ENCODE measurements around the gene SKI.
"Not testable (repeated sequence)": the region's sequence is repeated elsewhere in the genome, so short reads cannot be mapped to it uniquely, and the experiment has no call there.

Gene SKI

DNA sequence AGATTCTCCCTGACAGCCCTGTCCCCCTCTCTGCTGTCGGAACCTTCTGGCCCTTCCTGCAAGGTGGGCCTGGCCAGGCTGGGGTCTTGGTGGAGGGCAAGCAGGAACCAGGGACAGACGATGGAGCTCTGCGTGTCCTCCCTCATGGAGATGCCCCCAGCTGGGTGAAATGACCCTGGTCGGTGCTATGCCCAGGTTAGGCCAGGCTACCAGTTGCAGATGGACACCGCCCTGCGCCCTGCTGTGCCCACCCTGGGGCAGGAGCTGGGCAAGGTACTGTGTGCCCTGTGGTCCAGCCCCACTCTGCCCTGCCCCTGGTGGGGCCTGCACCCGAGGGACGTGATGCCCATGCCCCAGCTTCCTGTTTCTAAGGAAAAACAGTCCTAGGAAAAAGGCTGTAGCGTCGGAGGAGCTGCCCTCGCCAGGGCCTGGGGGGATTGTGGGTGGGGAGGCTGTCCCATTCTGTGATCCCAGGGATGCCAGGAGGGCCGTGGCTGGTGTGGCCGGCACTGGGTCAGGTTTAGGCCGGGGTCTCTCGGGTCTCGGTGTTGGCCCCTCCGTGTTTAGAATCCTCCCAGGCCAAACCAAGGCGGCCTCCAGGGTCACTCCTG, 85.6 kb downstream of the SKI start:
- DNase-seq = no peak

DNA sequence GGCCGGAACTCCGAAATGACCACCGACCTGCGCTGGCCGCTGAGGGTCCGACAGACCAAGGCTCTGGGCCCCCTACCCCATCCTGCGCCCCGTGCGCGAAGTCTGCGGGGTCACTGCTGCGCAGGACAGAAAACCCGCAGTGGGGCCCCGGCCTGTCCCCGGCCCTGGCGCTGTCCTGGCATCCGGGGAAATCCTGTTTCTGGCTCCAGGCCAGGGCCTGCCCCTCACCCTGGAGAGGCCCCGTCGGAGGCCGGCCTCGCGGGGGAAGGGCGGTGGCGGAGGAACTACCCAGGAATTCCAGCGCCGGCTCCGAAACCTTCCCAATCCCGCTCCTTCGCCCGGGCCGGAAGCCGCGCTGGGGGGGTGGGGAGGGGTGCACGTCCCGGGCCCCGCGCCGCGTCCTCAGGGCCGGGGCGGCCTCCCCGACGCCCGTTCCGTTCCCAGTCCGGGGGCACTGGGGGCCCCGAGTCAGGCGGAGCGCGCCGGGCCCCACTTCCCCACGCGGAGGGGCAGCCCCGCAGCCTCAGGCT, 86.2 kb downstream of the SKI start:
- DNase-seq = no peak

DNA sequence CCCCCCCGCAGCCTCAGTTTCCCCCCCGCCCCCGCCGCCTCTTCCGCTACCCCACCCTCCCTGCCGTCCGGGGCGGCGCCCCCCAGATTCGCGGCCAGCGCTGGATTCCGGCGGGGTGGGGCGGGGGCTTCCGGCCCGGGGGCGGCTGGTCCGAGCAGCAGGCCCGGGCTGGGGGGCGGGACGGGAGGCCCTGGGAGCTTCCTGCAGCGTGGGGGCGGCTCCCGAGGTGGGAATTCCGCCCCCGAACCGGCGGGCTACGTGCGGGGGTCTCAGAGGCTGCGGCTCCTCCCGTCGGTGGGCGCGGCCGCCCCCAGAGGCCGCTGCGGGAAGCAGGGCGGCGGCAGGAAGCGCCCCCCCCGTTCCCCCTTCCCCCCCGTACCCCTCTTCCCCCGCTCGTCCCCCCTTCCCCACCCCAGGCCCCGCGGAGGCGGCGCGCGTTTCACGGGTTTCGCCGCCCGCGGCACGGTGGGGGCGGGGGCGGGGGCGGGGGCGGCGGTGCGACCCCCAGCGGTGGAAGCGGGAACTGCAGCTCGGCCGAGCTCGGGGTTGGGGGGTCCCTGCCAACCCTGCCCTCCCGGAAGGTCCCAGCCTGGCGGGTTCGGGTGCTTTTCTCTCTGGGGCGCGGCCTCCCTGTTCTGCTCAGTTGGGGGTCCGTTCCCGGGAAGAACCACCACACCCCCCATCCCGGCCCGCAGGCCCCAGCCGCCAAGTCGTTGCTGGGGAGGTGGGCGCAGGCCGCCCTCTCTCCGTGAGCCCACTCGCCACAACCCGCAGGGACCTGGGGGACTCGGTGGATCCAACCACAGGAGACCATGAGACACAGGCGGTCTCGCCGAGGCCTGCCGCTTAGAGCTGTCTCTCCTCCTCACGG, 86.9 kb downstream of the SKI start:
- no peak for DNase-seq

DNA sequence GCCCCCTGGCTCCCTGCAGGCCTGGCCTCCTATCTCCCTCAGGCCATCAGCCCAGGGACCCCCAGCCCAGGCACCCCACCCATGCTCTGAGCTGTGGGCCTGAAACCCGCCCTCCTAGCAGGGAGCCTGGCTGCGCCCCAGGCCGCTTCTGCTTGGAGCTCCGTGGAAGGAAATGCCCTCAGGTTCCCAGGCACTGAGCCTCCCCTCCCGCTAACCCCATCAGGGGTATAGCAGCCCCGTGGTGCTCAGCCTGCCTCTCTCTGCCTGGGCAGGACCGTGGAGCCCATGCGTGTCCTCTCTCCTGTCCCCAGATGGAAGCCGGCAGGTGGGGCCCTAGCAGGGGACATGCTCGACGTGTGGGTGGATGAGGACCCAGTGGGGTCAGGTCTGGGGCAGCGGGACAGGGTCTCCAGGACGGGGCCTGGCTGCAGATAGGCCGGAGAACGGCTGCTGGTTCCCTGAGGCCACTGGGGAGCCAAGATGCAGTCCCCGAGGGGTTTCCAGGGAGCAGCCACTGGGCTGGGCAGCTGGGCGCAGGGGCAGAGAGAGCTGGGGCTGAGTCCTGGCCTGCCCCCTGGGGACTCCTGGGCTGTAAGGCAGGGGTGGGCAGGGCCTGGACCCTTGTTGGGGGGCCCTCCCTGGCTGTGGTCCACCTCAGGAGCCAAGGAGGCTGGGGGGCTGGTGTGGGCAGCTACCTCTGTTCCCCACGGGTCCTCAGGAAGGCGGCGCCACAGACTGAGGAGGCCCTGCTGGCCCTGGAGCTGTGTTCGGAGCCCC, 87.7 kb downstream of the SKI start:
- DNase-seq = no peak

DNA sequence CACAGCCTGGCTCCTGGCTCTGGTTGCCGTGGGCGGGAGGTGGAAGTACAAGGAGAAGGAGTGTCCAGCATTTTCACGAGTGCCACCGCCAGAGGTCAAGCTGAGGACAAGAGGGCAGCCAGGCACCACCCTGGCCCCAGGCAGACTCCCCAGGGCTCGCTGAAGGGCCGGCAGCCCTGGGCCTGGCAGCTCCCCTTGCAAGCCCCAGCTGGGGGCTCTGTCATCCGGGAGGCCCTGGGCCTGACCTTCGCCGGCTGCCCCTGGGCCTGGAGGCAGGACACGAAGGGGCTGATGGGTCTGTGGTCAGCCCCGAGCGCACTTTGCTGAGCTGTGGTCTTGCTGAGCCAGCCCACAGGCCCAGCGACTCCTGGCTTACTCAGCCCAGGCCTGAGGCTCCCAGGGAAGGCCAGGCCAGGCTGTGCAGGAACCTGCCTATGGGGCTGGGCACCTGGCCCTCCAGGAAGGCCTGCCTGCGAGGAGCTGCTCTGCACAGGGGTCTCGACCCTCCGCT, 88.4 kb downstream of the SKI start:
- DNase-seq = no peak

DNA sequence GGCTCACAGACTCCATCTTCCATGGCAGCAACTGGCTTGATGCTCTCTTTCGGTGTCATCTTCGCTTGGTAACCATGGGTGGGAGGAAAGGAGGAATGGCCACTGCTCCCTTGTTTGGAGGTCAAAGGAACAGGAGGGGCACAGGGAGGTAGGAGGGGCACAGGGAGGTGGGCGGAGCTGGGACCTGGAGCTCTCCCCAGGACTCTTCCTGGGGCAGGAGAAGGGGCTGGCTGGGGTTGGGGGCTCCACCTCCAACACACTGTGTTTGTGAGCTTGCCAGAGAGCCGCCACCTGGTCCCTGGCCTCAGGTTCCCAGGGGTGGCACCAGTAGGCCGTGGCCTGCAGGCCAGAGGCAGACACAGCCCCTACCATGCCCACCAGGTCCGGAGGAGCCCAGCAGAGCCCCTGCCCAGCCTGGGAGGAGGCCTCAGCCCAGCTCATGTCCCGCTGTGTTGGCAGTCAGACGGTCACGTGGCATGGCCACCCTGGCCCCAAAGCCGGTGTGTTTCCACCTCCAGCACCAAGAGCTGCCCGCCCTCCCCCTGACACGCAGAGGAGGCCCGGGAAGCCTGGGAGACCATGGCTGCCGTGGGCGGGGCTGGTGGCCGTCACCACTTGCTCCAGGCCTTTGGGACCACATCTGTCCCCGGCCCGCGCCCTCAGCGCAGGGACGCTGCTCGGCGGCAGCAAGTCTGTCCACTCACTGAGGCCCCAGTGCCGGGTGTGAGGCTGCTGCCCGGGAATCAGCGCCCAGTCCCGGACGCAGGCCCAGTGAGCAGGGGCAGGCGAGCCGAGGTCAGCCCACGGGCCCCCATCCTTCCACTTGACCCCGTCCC, 89.3 kb downstream of the SKI start:
- no peak for DNase-seq

DNA sequence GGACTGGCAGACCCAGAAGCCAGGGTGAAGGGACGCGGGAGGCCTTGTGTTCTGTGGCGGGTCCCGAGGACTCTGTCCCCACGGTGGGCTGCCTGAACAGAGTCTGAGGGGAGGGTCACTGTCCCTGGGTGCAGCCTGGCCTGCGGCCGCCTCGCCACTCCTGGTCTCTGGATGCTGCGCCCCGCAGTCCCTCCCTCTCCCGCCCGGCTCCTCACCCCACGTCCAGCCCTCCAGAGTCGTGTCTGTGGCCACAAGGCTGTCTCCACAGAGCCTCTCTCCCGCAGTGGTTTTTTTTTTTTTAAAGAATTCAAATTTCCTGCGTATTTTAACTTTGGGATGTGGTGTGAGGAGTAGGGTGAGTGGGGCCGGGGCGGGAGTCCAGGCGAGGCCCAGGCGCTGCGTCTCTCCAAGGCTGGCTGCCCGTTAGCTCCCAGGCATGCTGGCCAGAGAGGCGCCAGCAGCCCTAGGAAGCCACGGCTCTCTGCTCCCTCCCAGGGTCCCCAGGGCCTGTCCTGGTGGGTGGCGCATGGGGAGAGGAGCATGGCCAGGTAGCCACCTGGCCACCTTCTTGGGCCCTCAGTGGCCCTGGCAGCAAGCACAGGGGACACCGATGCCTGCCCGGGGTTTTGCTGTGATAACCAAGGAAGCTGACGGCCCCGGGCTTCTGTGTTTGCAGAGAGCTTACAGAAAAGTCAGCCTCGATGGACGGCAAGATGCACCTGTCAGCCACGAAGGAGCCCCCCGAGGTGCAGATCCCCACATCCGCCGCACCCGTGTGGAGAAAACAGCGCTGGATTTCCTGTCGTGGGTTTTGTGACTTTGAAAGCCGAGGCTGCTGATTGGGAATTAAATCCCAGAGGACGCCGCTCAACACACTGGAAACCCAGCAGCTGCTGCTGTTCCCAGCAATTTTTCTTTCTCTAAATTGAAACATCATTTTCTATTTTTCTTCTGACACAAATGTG, 90.5 kb downstream of the SKI start:
- DNase-seq = no peak

DNA sequence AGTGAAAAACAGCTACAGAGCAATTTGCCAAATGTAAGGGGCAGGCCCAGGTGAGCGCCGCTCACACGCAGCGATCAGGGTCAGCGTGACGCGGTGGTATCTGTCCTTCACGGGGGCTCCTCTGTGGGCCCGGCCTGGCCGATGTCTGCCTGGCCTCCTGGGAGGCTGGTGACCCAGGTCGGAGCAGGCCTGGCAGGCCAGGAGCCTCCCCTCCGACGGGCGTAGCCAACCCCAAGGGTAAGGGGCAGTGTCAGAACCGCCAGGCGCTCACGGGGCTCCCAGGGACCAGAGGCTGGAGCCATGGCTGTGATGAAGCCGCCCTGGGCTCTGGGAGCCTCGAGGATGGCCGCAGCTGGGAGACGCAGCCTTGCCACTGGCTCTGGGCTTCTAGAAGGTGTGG, 91.2 kb downstream of the SKI start:
- DNase-seq = no peak

DNA sequence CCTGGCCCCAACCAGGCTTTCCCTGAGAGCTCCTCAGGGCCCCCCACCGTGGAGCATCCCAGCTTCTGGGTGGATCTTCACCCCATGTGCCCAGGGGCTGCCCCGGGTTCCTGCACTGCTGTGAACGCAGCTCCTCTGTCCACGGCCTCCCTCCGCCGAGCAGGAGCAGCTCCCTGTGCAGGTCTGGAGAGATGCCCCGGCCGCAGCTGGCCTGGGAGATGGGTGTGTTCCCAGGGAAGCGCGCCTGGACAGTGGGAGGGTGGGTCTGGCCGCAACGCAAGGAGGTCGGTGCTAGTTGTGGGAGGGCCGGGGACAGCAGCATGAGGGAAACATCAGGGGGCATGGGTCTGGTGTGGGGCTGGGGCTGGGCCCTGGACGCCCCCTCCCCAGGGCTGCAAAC, 91.9 kb downstream of the SKI start:
- DNase-seq = no peak

DNA sequence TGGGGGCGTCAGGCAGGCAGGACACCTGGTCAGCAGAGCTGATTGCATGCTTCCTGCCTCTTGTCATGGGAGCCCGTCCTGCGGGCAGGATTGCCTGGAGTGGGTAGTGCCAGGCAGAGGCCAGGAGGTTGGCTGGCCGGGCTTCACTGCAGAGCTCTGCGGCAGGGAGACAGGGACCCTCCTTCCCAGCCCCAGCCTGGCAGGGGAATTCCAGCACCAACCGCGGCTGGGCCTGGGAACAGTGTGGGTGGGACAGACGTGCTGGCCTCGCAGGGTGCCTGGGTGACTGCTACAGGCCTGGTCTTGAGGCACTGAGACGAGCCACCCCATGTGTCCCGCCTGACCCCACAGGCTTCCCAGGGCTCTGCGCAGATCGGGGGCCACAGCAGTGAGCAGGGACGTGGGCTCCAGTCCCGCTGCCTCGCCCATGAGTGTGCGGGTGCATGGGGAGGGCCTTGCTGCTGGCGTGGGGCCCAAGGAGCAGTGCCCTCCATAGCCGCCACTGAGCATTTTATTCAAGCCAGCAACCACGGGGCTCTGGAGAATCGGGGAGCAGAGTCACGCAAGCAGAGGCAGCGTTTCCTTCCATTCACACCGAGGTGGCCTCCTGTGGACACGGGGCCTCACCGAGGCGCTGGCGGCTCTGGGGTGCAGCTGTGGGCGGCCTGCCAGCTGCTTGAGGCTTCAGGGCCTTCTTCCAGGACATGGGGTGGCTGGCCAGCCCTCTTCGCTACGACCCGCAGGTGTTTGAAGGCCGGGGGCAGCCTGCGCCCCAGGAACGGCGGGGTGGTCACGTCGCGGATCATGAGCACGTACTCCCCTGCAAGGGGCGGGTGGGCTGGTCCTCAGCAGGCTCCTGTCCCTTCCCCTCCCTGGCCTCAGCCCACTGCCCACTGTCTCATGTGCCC, 92.9 kb downstream of the SKI start:
- DNase-seq = no peak

DNA sequence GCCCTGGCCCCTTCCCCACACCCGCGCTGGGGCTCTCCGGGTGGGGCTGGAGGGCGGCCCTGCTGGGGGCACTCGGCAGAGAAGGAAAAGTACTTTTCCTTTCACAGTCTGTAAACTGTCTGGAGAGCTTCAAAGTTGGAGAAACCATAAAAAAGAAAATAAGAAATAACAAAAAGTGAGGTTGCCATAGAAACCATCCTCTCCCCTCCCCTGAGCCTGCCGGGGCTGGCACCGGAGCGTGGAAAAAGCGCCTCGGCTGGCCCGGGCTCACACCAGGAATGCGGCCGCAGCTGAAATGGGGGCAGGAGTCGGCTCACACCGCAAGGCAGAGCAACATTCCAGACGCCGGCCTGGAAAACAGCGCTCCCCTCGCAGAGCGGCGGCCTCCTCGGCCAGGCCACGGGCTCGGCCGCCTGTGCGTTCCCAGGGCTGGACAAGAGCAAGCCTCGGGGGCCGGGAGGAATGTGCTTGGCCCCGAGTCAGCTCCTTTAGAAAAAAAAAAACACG, 94.0 kb downstream of the SKI start:
- no peak for DNase-seq

DNA sequence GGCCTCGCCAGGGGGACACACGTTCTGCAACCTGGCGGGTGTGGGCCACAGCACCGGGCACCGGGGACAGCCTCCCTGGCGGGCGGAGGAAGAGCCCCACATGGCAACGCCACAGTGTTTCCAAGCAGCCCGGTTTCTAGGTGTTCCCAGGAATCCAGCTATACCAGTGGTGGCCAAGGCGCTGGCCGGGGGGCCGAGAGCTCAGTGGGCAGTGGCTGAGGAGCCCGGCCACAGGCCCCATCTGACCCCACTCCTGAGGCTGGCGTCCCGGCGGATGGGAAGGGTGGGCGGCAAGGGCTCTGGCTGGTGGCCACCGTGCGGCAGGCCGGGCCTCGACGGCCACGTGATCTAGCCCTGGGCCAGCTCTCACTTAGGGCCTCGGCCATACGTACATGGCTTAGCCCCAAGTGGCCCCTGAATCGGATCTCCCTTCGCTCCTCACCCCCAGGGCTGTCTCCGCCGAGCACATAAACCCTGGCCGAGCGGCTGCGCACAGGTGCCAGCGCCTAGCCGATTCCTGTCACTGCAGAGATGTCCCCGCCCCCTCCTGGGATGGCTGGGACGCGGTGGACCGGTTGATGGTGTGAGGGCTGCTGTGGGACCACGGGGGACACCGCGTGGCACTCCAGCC, 94.6 kb downstream of the SKI start:
- no peak for DNase-seq

DNA sequence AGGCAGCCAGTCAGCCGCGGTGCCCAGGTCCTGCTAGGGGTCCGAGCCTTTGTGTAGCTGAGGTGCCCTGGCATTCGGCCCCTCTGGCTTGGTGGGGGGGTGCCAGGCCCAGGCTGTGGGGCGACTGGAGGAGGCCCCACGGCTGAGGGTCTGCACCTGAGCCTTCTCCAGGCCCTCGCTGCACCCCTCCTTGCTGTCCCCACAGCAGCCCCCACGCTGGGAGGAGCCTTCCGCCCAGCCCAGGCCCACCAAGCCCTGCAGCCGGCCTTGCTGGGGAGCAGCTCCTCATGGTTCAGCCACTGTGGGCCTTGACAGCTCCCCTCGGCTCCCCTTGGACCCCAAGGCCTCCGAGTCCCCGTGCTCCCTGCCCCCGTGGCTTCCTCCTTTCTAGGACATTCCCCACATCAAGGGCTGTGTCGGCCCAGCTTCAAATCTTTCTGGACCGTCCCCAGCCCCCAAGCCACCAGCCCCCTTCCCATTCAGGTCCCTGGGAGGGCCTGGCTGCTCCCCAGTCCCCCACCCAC, 95.4 kb downstream of the SKI start:
- DNase-seq = no peak

DNA sequence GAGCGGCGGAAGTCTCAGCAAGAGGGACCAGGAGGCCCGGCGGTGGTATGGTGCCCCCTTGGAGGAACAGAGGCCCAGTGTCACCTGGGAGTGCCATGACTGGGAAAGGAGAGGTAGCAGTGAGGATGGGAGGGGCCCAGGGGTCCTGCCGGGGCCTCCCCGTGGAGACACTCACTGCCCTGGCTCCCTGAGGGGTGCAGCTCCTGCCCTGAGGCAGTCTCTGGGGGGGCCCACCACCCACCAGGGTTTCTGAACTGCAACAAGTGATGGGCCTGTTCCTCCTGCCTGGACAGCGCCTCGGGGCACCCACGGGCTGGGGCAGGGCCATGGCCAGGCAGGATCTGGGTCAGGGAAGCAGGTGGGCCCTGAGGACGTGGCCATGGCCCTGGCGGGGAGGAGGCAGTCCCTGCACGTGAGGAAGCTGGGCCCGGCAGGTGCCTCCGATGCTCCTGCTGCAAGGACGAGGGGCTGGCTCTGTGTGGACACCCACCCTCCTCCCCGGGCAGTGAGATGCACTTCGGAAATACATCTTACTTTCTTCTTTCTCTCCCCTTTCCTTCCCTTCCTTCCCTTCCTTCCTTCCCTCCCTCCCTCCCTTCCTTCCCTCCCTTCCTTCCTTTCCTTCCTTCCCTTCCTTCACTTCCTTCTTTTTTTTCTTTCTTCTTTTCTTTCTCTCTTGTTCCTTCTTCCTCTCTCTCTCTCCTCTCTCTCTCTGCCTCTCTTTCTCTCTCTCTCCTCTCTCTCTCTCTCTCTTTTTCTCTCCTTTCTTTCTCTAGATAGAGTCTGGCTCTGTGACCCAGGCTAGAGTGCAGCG, 96.6 kb downstream of the SKI start:
- no peak for DNase-seq

DNA sequence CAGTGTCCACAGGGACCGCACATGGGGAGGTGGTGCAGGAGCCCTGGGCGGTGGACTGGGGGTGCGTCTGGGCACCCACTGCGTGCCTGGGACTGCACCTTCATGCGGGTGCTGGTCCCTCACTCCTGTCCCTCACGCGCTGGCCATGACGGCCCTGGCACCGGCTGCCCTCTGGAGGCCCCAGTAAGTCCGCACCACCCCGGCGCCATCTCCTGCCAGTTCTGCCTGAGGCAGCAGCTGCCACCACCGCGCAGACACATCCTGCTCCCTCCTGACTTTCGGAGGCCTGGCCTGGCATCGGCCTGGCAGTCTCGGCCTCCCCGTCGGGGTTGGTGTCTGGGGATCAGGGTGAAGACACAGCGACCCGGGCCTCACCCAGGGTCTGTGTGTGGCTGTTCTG, 98.4 kb downstream of the SKI start:
- DNase-seq = no peak

DNA sequence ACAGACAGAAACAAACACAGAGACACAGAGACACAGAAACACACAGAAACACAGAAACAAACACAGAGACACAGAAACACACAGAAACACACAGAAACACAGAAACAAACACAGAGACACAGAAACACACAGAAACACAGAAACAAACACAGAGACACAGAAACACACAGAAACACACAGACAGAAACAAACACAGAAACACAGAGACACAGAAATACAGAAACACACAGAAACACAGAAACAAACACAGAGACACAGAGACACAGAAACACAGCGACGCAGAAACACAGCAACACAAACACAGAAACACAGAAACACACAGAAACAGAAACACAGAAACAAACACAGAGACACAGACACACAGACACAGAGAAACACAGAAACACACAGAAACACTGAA, 99.0 kb downstream of the SKI start:
- not testable (repeated sequence) for DNase-seq

DNA sequence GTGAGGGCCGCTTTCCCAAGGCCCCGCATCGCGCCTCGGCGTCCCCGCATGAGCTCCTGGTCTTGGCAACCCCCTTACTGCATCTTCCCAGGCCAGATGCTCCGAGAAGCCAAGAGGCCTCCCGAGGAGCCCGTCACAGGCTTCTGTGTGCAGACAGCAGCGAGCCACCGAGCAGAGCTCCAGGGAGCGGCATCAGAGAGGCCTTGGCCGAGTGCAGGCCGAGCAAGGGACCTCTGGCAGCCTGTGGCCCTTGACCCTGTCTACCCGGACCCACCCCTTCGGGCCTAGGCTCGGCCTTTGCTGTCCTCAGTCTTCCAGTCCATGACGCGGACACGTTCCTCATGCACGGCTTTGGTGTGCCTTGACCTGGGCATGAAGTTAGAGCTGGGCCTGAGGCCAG, 99.7 kb downstream of the SKI start:
- DNase-seq = no peak

Measured in NK-92 treated with Interleukin-12 subunit alpha and Interleukin-12 subunit beta, amount 100 ng/mL, for 24 hours (cell line).